ENCODE results near the gene OAS2.

The OAS2 gene

DNA sequence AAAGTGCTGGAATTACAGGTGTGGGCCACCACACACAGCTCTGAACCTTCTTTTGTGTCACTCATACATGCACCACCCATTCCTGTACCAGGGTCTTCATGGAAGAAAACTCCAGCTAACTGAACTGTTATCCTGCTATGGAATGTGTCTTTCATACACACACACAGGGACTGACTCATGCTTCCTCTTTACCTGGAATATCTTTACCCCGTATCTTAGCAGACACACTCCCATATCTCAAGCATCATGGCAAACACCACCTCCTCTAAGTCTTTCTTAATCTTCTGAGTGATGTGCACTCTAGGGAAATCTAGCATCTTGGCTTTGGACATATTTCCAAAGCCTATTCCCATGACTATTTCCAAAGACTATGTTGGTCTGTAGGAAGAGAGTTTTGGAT is 43.2 kb downstream of the OAS2 start:
- in situ Hi-C loops (cut with HindIII; ENCODE audit: low pct_unique_long_range_greater_than_20kb, low sequenced_read_pairs), result no loop called here
- DNase-seq (ENCODE audit: low read depth in 1 of 2, low spot score in 1 of 2), result no peak
- TF ChIP-seq JUND (IDR thresholded peaks at IDR 0.05; ENCODE audit: low read depth), result no peak

GRCh38 chr12:113022563-113023297 is 44.4 kb downstream of the OAS2 start:
- TF ChIP-seq JUND (IDR thresholded peaks at IDR 0.05; ENCODE audit: low read depth), result no peak
- in situ Hi-C loops (cut with HindIII; ENCODE audit: low pct_unique_long_range_greater_than_20kb, low sequenced_read_pairs), result no loop called here
- DNase-seq (ENCODE audit: low read depth in 1 of 2, low spot score in 1 of 2), result no peak

DNA sequence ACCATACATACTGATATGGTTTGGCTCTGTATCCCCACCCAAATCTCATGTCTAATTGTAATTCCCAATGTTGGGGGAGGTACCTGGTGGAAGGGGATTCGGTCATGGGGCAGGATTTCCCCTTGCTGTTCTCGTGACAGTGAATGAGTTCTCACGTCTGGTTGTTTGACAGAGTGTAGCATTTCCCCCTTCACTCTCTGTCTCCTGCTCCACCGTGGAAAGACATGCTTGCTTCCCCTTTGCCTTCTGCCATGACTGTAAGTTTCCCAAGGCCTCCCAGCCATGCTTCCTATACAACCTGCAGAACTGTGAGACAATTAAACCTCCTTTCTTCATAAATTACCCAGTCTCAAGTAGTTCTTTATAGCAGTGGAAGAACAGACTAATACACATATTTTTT is 49.4 kb downstream of the OAS2 start:
- in situ Hi-C loops (cut with HindIII; ENCODE audit: low pct_unique_long_range_greater_than_20kb, low sequenced_read_pairs), result no loop called here
- no peak for TF ChIP-seq JUND (IDR thresholded peaks at IDR 0.05; ENCODE audit: low read depth)
- no peak for DNase-seq (ENCODE audit: low read depth in 1 of 2, low spot score in 1 of 2)

GRCh38 chr12:113030875-113031525 is 52.7 kb downstream of the OAS2 start:
- peak; percentile 52 to 73 for DNase-seq (ENCODE audit: low read depth in 1 of 2, low spot score in 1 of 2)
- no peak for TF ChIP-seq JUND (IDR thresholded peaks at IDR 0.05; ENCODE audit: low read depth)
- in situ Hi-C loops (cut with HindIII; ENCODE audit: low pct_unique_long_range_greater_than_20kb, low sequenced_read_pairs), result no loop called here

- DNase-seq (ENCODE audit: low read depth in 1 of 2, low spot score in 1 of 2), result no peak
- no peak for TF ChIP-seq JUND (IDR thresholded peaks at IDR 0.05; ENCODE audit: low read depth)
- in situ Hi-C loops (cut with HindIII; ENCODE audit: low pct_unique_long_range_greater_than_20kb, low sequenced_read_pairs), result no loop called here
Measured at GRCh38 chr12:113039911-113040445, 61.7 kb downstream of the OAS2 start.

DNA sequence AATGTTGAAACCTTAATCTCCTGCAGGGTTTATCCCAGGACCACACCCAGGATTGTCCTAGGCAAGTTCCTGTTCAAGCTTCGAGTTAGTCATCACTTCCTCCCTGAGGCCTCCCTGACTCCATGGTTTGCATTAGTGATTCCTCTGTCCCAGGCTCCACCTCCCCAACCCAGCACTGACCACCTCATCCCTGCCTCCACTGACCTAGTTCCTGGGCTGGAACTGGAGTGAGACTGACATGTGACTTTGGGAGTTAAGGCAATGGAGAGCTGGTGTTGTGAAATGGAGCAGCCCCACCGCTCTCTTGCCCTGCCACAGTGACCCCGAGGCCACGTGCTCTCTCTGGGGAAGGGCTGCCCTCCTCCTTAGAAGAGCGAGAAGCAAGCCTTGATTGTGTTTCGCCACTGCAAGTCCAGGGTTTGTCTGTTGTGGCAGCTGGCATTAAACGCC is 62.4 kb downstream of the OAS2 start:
- in situ Hi-C loops (cut with HindIII; ENCODE audit: low pct_unique_long_range_greater_than_20kb, low sequenced_read_pairs), result no loop called here
- no peak for DNase-seq (ENCODE audit: low read depth in 1 of 2, low spot score in 1 of 2)
- no peak for TF ChIP-seq JUND (IDR thresholded peaks at IDR 0.05; ENCODE audit: low read depth)

DNA sequence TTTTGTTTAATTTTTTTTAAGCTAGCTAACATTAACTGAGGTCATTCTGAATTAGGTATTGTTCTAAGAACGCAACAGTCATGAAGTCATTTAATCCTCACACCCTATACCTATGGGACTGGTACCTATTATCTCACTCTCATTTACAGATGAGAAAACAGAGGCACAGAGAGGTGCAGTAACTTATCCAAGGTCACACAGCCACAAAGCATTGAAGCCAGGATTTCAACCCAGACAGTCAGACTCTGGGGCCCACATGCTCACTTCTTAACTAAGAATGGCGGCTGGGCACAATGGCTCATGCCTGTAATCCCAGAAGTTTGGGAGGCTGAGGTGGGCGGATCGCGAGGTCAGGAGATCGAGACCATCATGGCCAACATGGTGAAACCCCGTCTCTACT is 63.2 kb downstream of the OAS2 start:
- no peak for DNase-seq (ENCODE audit: low read depth in 1 of 2, low spot score in 1 of 2)
- no peak for TF ChIP-seq JUND (IDR thresholded peaks at IDR 0.05; ENCODE audit: low read depth)
- in situ Hi-C loops (cut with HindIII; ENCODE audit: low pct_unique_long_range_greater_than_20kb, low sequenced_read_pairs), result no loop called here

DNA sequence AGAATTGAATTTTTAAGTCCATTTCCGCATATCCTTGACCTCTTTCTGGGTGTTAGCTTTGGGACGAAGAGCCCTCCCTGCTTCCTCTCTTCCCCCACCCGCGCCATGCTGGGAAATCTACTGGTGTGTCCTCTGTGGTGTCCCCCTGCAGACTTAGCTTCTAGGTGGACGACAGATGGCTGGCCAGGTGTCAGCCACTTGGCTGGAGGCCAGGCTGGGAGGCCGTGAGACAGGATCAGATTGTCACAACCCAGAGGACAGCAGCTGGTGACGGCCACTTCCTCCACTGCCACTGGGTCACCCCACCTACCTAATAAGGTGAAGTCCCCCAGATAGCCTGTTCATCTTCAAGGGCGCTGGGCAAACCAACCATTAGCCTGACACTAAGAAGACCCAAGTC is 64.9 kb downstream of the OAS2 start:
- TF ChIP-seq JUND (IDR thresholded peaks at IDR 0.05; ENCODE audit: low read depth), result no peak
- in situ Hi-C loops (cut with HindIII; ENCODE audit: low pct_unique_long_range_greater_than_20kb, low sequenced_read_pairs), result no loop called here
- no peak for DNase-seq (ENCODE audit: low read depth in 1 of 2, low spot score in 1 of 2)

DNA sequence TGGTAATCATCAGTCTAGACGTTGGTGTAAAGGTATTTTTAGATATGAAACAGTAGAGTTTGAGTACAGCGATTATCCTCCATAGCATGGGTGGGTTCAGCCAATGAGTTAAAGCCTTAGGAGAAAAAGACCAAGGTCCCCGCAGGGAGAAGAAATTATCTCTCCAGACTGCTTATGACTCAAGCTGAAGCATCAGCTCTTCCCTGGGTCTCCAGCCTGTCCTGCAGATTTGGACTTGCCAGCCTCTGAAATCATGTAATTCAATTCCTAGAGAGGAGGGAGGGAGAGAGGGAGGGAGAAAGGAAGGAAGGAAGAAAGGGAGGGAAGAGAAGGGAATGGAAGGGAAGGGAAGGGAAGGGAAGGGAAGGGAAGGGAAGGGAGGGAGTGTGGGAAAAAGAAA is 66.2 kb downstream of the OAS2 start:
- DNase-seq (ENCODE audit: low read depth in 1 of 2, low spot score in 1 of 2), result no peak
- no peak for TF ChIP-seq JUND (IDR thresholded peaks at IDR 0.05; ENCODE audit: low read depth)
- in situ Hi-C loops (cut with HindIII; ENCODE audit: low pct_unique_long_range_greater_than_20kb, low sequenced_read_pairs), result no loop called here

DNA sequence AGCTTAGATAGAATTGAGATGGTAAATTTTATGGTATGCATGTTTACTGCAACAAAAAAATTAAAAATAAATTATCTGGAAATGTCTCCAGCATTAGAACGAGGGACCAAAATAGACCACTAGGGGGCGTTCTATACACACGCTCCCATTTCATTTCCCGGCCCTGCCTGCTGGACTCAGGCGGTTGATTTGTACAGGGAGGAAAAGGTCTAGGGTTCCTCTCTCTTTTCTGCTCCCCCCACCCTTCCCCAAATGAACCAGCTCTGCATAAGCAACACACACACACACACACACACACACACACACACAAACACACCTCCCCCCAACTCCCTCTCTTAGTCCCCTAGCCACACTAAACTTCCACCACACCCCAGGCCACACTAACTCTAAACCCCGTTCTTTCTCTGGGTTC is 70.4 kb downstream of the OAS2 start:
- in situ Hi-C loops (cut with HindIII; ENCODE audit: low pct_unique_long_range_greater_than_20kb, low sequenced_read_pairs), result no loop called here

GRCh38 chr12:113049976-113050742 is 71.8 kb downstream of the OAS2 start:
- in situ Hi-C loops (cut with HindIII; ENCODE audit: low pct_unique_long_range_greater_than_20kb, low sequenced_read_pairs), result no loop called here
- TF ChIP-seq JUND (IDR thresholded peaks at IDR 0.05; ENCODE audit: low read depth), result no peak
- DNase-seq (ENCODE audit: low read depth in 1 of 2, low spot score in 1 of 2), result peak in 1 of 2 experiments; percentile 57

More for the DNA sequence above, 70.4 kb downstream of the OAS2 start:
- DNase-seq (ENCODE audit: low read depth in 1 of 2, low spot score in 1 of 2), result peak; percentile 81 to 91
- TF ChIP-seq JUND (IDR thresholded peaks at IDR 0.05; ENCODE audit: low read depth), result no peak

- in situ Hi-C loops (cut with HindIII; ENCODE audit: low pct_unique_long_range_greater_than_20kb, low sequenced_read_pairs), result no loop called here
Measured at GRCh38 chr12:113050795-113051194, 72.5 kb downstream of the OAS2 start.

DNA sequence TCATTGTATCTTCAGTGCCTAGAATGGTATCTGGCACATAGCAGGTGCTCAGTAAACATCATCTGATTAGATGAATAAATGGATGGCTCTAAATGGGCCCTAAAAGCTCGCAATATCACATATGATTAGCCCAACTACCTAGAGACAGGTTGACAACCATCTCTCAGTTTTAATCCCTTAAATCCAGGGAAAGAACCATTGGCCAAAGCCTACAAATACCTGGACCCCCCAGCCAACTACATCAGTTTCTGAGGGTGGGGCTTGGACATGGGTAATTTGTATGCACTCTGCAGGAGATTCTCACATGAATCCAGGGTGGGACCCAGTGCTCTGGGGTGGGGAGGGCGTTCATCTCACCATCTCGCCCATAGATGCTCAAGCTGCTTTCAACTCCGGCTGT is 73.4 kb downstream of the OAS2 start:
- no peak for DNase-seq (ENCODE audit: low read depth in 1 of 2, low spot score in 1 of 2)
- no peak for TF ChIP-seq JUND (IDR thresholded peaks at IDR 0.05; ENCODE audit: low read depth)

More at GRCh38 chr12:113050795-113051194, 72.5 kb downstream of the OAS2 start:
- TF ChIP-seq JUND (IDR thresholded peaks at IDR 0.05; ENCODE audit: low read depth), result no peak
- DNase-seq (ENCODE audit: low read depth in 1 of 2, low spot score in 1 of 2), result no peak

More for the DNA sequence above, 73.4 kb downstream of the OAS2 start:
- in situ Hi-C loops (cut with HindIII; ENCODE audit: low pct_unique_long_range_greater_than_20kb, low sequenced_read_pairs), result no loop called here
